Muscle of leg (tissue), 11 donors: Measurements from ENCODE around the gene FIG4. TPM values are rescaled to one million over a fixed set of nuclear protein-coding genes. Genes with fewer than 3 reads are reported as not detected.

Source experiments
- DNase-seq: peaks from one replicate; pipeline ENCODE4 v3.0.0; 2013
- H3K27ac ChIP-seq: one replicate; pipeline ENCODE4 v1.5.1; 2013; ENCODE audit warnings: mild to moderate bottlenecking, low read length, control low read depth
- H3K27me3 ChIP-seq: one replicate; pipeline ENCODE4 v1.6.1; 2013; ENCODE audit warnings: low read length; ENCODE audit not compliant: control insufficient read depth, insufficient read depth
- H3K36me3 ChIP-seq: one replicate; pipeline ENCODE4 v1.6.1; 2013; ENCODE audit warnings: low read length; ENCODE audit not compliant: control insufficient read depth, insufficient read depth
- H3K4me1 ChIP-seq: one replicate; pipeline ENCODE4 v1.6.1; 2013; ENCODE audit warnings: low read length; ENCODE audit not compliant: control insufficient read depth, insufficient read depth
- H3K4me3 ChIP-seq: one replicate; pipeline ENCODE4 v1.5.1; 2013; ENCODE audit warnings: low read length, control low read depth
- H3K9me3 ChIP-seq: replicated peaks from 2 replicates; pipeline ENCODE4 v1.6.1; 2013; ENCODE audit warnings: low read depth, low read length; ENCODE audit not compliant: control insufficient read depth
- WGBS: methylation state at CpG from one replicate; pipeline ENCODE4 v1.1.5; 2013; ENCODE audit warnings: missing lambda C conversion rate; ENCODE audit not compliant: insufficient coverage; 5-methylcytosine and 5-hydroxymethylcytosine counted together
- polyA plus RNA-seq, 8 donors: library from polyadenylated mRNA; unstranded; fragments of 120-200 nt; gene quantifications; one replicate each; pipeline versions ENCODE4 v1.2.1 to v1.2.3, GENCODE V29; 2013; ENCODE audit warnings: inconsistent platforms in 1 of 8, low replicate concordance in 1 of 8; ENCODE audit not compliant: insufficient read length in 8 of 8, insufficient read depth in 1 of 8
- total RNA-seq: library from RNA; stranded (reverse); fragments of 120-200 nt; gene quantifications from one replicate; pipeline ENCODE4 v1.2.4, GENCODE V29; 2013

FIG4 gene
- total and polyA plus RNA-seq, 9 donors = 7.1 to 12.1 (median 10.1) TPM

DNA sequence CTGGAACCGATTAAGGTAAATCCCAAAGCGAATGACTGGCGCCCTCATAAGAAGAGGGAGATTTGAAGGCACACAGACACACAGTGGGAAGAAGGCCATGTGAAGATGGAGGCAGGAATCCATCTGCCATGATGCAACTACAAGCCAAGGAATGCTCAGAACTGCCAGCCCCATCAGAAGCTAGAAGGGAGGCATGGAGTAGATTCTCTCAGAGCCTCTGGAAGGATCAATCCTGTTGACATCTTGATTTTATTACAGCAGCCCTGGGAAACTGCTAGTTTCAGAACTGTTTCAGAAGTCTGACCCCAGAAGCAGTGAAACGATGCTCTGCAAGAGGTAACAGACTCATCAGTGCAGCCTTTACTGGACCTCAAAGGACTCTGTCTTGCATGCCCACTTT lies 183.5 kb downstream of the FIG4 start:
- H3K4me3 ChIP-seq = no peak overlapping the region
- no peaks in the 10 kb centered on the region for H3K4me1 ChIP-seq
- peaks cover 2% of the 10 kb centered on the region for H3K27me3 ChIP-seq
- no peaks in the 10 kb centered on the region for H3K36me3 ChIP-seq
- WGBS = 83% methylated on average over 2 of the region's 4 CpGs
- DNase-seq = no peak
- H3K27ac ChIP-seq = no peak overlapping the region
- no peaks in the 10 kb centered on the region for H3K9me3 ChIP-seq

Other genes starting within 250 kb of the FIG4 start
- gene MICAL1, start 235.5 kb upstream of the FIG4 start, total RNA-seq = 36.9 TPM
- gene MICAL1, start 235.5 kb upstream of the FIG4 start, polyA plus RNA-seq = 10 to 100 TPM; 49.9 to 91.1 (median 64.7) TPM
- gene ZBTB24, start 208.1 kb upstream of the FIG4 start, total RNA-seq = 5.2 TPM
- gene ZBTB24, start 208.1 kb upstream of the FIG4 start, polyA plus RNA-seq = 1 to 10 TPM; 4.4 to 6.2 (median 4.8) TPM
- gene AK9, start 94 bp upstream of the FIG4 start, total RNA-seq = 10.5 TPM
- 1 to 10 TPM; 4.8 to 9.0 (median 6.2) TPM for gene AK9, start 94 bp upstream of the FIG4 start, polyA plus RNA-seq